ENCODE results near the gene FGR.

FGR gene

GRCh38 chr1:27599605-27600497 lies 35.1 kb downstream of the FGR start:
- DNase-seq, result no peak

DNA sequence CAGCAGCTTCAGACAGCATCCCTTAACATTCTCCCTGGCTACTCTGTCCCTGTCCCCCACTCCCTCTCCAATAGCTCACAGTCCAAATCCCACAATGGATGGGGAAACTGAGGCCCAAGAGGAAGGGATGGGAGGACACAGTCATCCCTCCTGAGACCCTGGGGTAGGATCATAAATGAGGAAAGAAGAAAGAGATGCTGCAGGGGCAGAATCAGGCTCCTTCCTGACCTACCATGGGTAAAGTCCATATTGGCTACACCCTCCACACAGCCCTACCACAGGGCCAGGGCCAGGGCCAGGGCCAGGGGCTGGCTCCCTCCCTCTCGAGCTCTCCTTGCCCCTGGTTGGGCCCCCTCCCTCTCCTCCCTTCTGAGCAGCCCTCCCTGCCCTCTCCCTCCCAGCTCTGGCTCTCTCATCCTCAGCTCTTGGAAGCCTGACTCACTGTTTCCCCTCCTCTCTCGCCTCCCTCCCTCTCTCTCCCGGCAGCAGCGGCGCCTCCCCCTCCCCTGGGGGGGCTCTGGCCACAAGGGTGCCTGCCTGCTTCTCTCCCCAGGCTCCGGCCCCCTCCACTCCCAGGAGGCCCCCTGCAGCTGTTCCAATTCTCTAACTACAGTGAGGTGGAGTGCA lies 36.0 kb downstream of the FGR start:
- peak; percentile 50 to 56 for DNase-seq

DNA sequence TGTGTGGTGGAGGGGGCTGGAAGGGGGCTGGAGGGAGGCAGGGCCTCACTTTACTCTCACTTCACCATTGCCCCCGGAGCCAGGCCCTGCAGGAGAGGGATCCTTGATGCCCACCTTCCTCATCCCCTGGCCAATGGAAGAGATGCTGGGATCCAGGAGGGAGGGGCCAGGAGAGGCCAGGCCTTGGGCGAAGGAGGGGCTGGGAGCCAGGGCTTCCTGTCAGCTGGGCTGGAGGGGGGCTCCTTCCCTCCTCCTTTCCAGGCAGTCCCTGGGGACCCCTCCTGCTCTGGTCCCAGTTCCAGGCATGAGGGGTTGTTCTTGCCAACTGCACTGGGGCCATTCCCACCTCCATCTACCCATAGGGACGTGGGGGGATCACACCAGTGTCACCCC lies 36.7 kb downstream of the FGR start:
- DNase-seq, result no peak

DNA sequence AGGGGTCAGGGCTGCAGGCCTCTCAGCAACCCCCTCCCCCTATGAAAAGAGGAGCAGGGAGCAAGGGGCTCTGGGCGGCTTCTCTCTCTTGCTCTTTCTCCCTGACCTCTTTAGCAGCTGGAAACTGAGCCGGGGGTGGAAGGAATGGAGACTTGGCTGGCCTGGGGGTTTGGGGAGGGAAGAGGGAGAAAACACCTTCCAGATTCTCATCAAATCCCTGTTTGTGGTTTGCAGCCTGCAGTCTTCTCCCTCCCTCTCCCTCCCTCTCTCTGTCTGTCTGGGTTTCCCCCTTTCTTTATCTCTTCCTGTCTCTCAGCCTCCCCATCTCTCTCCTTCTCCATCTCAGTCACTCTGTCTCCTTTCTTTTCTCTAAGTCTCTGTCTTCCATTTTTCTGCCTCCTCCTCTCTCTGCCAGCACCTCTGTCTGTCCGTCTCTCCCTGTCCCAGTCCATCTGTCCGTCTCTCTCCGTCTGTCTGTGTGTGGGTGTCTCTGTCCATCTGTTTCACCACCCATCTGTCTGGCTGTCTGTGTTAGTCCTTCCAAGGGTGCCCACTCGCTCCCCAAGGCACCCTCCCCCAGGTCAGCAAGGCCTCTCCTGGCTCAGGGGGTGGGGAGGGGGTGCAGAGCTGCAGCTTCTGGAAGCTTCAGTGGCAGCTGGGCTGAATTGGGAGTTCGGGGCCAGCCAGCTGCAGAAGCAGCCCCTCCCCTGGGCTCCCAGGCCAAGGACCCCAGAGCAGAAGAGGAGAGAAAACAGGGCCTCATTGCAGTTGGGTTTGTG lies 37.3 kb downstream of the FGR start:
- DNase-seq, result no peak

DNA sequence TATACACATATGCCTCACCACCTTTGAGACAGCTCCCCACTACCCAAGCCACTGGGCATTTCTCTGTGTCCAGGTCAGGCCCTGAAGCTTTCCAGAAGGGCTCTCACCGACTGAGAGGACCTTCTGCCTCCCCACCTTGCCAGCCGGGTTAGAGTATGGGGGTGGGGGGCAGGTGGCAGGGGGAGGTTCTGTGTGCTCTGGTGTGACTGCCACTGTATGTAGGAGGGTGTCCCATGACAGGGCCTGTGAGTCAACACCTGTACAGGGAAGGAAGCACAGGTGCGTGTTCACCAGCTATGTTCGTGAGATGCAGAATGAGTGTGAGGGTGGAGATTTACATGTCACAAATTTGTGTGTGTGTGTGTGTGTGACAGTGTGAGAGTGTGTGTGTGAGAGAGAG lies 38.0 kb downstream of the FGR start:
- DNase-seq, result no peak

GRCh38 chr1:27596261-27596660 lies 38.7 kb downstream of the FGR start:
- no peak for DNase-seq

DNA sequence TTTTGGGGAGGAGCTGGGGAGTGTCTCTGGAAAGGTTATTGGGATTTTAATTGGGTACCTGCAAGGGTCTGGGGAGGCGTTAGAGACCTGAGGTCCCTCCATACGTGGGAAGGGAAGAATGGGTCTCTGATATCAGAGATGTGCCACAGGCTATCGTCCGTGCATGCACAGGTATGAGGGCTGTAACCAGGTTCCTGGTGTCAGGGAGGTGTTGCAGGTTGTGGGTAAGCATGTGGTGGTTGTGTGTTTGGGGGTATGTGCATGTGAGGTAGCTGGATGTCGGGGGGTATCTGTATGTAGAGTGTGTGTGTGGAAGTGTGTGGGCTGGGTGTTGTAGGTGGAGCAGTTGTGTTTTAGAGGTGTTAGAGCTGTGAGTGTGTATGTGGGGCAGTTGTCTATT lies 39.4 kb downstream of the FGR start:
- no peak for DNase-seq

DNA sequence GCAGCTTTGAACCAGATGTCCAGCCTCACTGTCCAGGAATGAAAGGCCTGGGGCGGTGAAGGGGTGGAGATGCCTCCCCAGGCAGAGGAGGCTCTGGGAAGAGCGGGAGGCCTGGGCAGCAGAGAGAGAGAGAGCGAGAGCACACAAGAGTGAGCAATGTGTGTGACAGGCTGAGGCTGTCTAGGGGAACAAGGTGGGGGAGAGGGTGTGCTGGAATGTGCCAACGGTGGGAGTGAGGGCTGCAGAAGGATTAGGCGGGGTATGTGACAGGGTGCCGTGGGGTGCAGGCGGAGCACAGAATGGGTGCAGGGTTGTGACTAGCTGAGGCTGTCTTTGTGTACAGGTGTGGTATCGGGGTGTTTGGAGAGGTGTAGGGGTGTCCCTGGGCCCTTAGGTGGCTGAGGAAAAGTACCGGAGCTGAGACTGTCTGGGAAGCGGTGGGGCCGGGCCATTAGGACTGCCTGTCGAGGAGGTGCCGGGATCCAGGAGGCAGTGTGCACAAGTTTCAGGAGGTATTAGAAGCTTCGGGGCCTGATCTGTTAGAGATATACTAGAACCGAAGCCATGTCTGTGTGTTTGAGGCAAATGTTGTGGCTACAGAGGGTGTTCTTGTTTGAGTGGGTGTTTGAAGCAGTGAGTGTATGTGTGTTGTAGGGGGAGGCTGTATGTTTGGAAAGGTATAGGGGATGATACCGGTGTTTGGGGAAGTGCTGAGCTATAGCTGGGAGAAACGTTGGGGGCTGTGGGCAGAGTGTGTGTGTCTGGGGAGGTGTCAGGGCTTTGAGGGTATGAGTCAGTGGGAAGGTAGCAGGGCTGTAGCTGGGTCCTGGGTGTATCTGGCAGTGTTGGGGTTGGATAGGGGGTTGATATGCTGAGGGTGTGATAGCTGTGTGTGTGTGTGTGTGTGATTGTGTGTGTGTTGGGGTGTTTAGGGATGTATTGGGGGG lies 40.1 kb downstream of the FGR start:
- peak in 1 of 2 experiments; percentile 27 for DNase-seq

- no peak for DNase-seq
Measured at GRCh38 chr1:27593678-27594563, 41.1 kb downstream of the FGR start.

DNA sequence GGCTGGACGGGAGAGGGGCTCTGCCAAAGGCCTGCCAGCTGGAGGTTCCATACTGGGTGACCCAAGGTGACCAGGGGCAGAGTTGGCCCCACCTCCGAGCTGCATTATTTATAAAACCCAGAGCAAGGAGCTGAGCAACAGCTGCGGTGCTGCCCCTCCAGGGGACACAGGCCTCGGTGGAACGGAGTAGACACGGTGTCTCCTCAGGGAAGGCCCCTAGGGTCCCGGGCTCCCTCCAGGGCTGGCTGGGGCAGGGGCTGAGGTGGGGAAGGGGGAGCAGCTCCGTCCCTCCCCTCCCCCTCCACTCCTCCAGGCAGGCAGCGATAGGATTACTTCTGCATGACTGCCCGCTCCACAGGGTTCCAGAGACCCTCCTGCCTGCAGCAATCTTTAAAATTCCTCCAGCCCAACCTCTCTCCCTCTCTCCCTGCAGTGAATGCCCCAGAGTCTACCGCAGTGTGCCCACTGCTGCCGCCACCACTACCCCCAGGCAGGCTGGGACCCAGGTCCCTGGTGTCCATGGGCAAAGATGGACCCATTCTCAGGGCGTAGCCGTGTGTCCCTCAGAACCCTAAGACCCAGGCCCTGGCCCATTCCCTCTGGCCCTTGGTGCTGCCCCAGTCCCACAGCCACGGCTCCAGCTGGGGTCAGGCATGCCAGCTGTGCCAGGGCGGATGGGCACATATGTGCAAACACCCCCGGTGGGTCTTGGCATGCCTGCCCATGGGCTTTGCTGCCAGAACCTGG lies 41.9 kb downstream of the FGR start:
- DNase-seq, result no peak

- DNase-seq, result no peak
Measured at GRCh38 chr1:27592232-27592930, 42.6 kb downstream of the FGR start.

GRCh38 chr1:27591622-27592021 lies 43.4 kb downstream of the FGR start:
- DNase-seq, result no peak

DNA sequence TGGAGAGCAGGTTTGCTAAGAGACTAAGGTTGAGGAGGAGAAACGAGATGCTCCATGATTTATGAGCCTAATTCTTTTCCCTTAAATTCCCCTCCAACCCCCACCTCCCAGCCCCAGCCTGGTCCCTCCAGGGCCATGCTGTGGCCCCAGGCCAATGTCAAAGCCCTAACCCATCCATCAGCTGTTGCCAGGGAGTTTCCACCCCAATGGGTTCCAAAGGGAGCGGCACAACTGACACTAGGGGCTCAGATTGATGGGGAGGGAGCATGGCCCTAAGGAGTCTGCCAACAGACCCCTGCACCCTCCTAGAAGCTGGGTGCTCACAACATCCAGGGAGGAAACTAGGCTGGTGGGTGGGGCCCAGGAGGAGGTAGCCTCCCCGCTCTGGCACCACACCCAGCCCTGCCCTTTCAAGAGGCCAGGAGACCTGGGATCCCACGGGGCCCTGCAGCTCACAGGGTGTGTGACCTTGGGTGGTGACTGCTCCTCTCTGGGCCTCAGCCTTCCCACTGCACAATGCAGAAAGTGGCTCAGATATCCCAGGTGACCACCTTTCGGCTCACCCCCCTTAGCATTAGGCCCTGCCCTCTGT lies 44.0 kb downstream of the FGR start:
- no peak for DNase-seq

DNA sequence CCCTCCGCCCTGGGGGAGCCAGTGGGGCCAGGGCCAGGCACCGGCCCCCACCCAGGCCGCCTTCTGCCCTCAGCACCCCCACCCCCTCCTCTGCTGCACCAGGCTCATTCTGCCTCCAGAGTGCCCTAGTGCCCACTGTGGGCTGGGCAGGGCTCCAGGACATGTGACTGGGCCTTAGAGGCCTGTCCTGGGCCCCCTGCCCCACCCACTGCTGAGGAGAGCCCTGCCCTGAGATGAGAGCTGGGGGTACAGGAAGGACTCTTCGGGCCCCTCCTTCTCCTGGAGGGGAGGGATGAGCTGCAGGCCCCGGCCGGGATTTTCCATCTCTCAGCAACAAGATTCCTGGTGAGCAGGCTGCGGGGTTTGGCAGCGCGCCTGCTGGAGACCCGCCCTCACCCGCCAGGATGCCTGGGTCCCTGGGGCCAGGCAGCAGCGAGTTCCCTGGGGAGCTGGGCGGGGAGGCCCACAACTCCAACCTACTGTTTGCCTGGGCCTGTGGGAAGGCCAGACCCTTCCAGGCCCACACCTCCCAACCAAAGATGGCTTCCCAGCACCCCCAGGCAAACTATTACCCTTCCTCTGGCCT lies 45.1 kb downstream of the FGR start:
- no peak for DNase-seq

- no peak for DNase-seq
Measured at GRCh38 chr1:27589441-27589840, 45.5 kb downstream of the FGR start.

DNA sequence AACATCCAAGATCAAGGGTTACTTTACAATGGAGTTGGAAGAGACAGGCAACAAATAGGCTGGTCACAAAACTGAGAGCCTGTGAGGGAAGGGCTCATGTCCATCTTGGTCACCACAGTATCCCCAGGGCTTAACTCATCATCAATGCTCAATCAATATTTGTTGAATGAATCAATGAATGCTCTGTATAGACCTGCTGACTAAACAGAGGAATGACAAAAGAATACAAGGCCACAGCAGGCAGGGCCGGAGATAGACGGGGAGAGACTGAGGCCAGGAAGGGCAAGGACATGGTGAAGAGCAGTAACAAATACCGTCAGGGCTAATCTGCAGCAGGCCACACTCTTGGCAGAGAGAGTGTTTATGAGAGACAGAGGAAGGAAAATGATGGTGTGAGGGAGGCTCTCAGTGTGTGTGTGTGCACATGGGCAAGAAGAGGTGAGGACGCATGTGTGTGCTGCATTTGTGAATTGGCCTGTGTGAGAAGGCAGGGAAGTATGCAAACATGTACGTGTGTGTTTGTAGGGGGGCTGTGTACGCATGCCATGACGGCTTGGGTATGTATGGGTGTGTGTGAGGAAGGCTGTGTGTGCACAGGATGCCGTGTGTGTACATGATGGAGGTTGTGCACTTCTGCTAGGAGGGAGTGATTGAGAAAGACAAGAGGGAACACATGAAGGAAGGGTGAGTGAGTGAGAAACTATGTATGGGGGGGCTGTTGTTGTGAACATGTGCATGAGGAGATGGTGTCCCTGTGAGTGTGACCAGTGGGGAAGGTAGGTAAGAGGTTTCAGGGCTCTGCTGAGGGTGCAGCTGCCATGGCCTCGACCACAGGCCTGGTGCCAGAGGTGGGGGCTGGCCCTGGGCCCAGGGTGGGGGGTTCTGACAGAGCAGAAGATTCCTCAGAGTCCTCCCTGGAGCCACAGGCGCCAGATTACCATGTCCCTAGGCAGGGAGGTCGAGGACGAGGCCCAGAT lies 46.4 kb downstream of the FGR start:
- no peak for DNase-seq

- DNase-seq, result no peak
Measured at GRCh38 chr1:27585684-27586083, 49.3 kb downstream of the FGR start.

DNA sequence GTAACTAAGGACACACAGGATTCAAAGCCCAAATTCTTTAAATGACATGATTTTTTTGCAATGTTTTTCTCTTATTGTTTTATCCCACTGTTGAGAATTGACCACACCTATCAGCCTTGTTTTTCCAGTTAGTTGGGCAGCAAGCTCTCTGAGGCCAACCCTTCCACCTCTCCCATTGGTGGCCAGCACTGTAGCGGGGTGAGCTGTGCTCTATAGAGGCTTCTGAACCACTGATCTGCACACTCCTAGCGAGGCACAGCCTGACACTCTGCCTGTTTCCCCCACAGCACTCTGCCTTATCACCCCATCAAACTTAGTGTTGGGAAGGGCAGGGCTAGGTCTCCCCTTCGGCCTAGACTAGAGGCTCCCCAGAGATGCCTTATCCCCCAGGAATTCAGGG lies 50.5 kb downstream of the FGR start:
- DNase-seq, result no peak
